ENCODE measurements around the gene GGT6.

GGT6 gene

DNA sequence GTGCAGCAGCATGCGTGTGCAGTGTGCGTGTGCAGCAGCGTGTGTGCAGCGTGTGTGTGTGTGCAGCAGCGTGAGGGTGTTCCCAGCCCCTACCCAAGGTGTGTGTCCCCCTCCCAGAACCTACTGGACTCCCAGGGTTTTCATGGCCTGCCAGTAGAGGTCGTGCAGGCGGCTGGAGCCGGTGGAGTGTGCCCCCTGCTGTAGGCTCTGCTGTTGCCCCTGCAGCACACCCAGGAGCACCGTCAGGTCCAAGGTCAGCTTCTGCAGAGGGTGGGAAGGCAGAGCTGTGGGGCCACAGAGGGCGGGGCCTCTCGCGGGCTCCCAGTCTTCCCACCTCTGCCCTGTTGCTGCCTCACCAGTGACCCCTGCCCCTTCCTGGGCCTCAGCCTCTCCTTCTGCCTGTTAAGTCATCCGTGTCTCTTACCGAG, 20.1 kb downstream of the GGT6 start:
- TF ChIP-seq, protein P1, sequence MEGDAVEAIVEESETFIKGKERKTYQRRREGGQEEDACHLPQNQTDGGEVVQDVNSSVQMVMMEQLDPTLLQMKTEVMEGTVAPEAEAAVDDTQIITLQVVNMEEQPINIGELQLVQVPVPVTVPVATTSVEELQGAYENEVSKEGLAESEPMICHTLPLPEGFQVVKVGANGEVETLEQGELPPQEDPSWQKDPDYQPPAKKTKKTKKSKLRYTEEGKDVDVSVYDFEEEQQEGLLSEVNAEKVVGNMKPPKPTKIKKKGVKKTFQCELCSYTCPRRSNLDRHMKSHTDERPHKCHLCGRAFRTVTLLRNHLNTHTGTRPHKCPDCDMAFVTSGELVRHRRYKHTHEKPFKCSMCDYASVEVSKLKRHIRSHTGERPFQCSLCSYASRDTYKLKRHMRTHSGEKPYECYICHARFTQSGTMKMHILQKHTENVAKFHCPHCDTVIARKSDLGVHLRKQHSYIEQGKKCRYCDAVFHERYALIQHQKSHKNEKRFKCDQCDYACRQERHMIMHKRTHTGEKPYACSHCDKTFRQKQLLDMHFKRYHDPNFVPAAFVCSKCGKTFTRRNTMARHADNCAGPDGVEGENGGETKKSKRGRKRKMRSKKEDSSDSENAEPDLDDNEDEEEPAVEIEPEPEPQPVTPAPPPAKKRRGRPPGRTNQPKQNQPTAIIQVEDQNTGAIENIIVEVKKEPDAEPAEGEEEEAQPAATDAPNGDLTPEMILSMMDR (IDR thresholded peaks at IDR 0.05; ENCODE audit: low read depth, low read length, missing control alignments), result no peak
- DNase-seq (ENCODE audit: low read depth), result no peak
- in situ Hi-C loops (cut with HindIII; ENCODE audit: low sequenced_read_pairs), result no loop called here
- H3K4me3 ChIP-seq (ENCODE audit: low read depth, low read length), result no peak overlapping the region

DNA sequence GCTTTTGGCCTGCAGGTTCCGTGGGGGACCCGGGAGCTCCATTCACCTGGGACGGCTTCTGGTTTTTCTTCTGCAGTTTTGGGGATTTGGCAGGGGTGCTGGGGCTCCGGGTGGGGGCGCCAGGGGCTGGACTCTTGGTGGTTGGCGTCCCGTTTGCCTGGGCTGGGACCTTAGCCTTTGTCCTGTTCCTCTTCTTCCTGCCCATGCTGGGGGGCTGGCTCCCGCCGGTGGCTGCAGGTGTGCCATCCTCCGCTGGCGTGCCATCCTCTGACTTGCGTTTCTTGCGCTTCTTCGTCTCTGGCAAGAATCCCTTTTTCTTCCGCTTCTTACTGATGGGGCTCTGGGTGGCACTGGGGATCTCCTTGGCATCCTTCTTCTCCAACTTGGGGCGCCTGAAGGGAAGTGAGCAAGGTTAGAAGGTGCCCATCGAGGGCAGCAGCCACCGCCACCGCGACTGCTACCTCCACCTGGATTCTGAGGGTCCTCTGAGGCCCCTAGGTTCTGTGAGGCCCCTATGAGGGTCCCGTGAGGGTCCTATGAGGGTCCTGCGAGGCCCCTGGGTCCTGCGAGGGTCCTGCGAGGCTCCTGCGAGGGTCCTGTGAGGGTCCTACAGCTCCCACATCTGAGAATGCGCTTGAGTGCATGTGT, 20.7 kb downstream of the GGT6 start:
- TF ChIP-seq, protein P1 (IDR thresholded peaks at IDR 0.05; ENCODE audit: low read depth, low read length, missing control alignments), result no peak
- H3K4me3 ChIP-seq (ENCODE audit: low read depth, low read length), result no peak overlapping the region
- DNase-seq (ENCODE audit: low read depth), result no peak
- in situ Hi-C loops (cut with HindIII; ENCODE audit: low sequenced_read_pairs), result loop anchor here (5.0 kb wide), 1 partner anchor 73 kb away; no protein-coding TSS in a partner anchor

DNA sequence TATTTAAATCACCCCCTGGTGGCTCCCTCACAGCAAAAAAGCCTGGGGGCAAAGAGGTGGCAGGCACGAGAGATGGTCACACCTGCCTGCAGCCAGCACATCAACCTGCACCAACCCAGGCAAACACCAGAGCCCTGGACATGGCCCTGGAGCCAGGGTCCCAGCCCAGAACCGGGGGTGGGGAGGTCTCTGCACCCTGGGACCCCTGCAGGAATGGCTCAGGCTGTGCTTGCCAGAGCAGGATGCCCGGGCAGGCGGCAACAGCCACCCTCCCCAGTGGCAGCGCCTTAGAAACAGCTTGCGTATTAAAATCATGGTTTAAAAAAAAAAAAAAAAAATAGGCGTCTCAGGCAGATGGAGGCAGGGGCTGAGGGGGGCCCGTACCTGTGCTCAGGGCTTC, 21.4 kb downstream of the GGT6 start:
- TF ChIP-seq, protein P1 (IDR thresholded peaks at IDR 0.05; ENCODE audit: low read depth, low read length, missing control alignments), result no peak
- in situ Hi-C loops (cut with HindIII; ENCODE audit: low sequenced_read_pairs), result loop anchor here (5.0 kb wide), 1 partner anchor 73 kb away; no protein-coding TSS in a partner anchor
- no peak for DNase-seq (ENCODE audit: low read depth)
- H3K4me3 ChIP-seq (ENCODE audit: low read depth, low read length), result no peak overlapping the region

DNA sequence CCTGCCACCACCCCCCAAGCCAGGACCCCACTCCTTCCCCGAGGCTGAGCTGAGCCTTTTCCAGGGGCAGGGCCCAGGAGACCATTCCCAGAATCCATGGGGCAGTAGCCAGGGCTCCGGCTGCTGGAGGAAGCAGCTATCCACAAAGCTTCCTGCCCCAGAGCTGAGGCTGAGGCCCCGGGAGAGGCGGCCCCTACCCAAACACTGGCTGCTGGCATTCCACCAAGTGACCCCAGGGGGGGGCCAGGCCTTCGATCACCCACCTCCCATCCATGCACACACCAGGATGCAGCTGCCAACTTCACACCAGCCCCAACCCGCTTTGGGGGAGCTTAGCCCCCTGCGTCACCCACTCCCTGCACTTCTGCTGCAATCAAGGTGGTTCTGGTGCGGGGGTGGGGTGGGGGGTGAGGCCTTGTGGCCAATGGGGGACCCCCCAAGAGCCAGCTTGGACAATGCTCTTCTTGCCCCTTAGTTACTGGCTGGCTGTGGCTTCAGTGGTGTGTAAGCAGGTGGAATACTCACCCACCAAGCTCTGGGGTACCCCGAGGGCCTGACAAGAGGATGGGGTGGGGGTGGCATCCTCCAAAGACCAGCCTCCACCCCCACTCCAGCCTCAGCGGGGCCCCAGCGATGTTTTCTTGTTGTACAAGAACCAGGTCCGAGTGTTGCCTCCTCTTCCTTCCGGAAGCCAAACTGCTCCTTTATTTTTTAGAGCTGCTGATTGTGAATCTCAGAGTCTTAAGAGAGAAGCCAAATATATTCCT, 22.0 kb downstream of the GGT6 start:
- in situ Hi-C loops (cut with HindIII; ENCODE audit: low sequenced_read_pairs), result loop anchor here (5.0 kb wide), 1 partner anchor 74 kb away; no protein-coding TSS in a partner anchor
- TF ChIP-seq, protein P1 (IDR thresholded peaks at IDR 0.05; ENCODE audit: low read depth, low read length, missing control alignments), result no peak
- DNase-seq (ENCODE audit: low read depth), result no peak
- H3K4me3 ChIP-seq (ENCODE audit: low read depth, low read length), result no peak overlapping the region

DNA sequence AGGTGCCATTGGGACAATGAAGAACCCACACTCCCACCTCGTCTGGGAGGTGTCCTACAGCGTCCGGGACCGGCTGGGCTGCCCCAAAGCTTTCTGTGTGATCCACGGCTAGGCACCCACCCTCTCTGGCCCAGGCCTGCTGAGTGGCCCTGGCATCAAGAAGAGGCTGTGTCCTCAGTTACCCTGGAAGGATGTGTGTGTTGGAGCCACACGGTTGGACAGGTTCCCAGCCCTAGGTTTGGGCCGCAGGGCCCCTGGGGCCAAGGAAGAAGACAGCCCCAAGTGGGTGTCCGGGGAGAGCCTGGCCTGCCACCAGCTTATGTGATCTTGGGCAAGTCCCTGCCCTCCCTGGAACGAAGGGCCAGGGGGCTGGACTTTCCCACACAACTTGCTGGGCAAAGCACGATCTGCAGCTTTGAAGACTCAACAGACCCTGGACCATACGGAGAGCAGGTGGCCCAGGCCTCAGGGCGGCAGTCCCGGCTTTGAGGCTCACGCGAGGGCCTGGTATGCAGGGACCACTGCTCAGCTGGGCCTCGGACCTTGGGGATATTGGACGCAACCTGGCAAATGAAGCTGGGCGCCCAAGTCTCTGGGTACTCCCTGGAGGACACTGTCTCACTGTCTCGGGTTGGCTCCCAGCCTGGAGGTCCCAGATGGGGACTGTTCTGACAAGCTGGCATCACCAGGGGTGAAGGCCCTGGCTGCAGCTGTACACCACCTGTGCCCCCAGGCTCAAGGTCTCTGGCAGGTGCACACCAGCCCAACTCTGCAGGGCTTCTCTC, 22.7 kb downstream of the GGT6 start:
- TF ChIP-seq, protein P1 (IDR thresholded peaks at IDR 0.05; ENCODE audit: low read depth, low read length, missing control alignments), result no peak
- in situ Hi-C loops (cut with HindIII; ENCODE audit: low sequenced_read_pairs), result loop anchor here (5.0 kb wide), 1 partner anchor 75 kb away; no protein-coding TSS in a partner anchor
- no peak overlapping the region for H3K4me3 ChIP-seq (ENCODE audit: low read depth, low read length)
- no peak for DNase-seq (ENCODE audit: low read depth)

DNA sequence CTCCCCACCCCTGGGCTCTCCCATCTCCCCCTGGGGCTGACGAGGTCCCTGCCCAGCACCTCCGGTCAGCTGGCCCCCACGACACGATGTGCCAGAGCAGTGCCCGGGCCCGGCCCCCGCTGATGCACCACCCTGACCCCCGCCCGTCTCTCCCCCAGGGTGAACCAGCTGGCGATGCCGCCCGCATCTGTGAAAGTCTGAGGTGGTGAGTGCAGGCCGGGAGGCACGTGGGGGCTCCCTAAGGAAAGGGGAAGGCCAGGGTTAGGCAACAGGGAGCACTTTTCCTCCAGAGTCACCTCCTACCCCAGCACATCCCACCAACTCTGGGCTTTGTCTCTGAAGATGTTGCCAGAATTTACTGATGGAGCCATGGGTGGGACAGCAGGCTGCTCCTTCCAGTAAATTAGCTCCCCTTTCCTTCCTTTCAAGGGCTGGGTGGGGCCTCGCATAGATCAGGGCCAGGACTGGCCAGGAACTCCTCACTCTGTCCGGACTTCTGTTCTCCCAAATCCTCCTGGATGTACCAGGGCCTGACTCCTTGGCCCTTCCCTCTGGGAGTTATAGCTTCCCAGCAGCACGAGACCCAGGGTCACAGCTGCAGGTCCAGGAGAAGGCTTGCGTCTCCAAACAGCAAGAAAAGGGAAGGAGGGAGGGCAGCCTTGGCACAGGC, 23.5 kb downstream of the GGT6 start:
- TF ChIP-seq, protein P1 (IDR thresholded peaks at IDR 0.05; ENCODE audit: low read depth, low read length, missing control alignments), result no peak
- no peak for DNase-seq (ENCODE audit: low read depth)
- H3K4me3 ChIP-seq (ENCODE audit: low read depth, low read length), result no peak overlapping the region
- in situ Hi-C loops (cut with HindIII; ENCODE audit: low sequenced_read_pairs), result loop anchor here (5.0 kb wide), 1 partner anchor 75 kb away; no protein-coding TSS in a partner anchor
